Naive thymus-derived CD4-positive, alpha-beta T cell (primary cell): Measurements from ENCODE around the gene IRF7. TPM values are rescaled to one million over a fixed set of nuclear protein-coding genes. Genes with fewer than 3 reads are reported as not detected.
A peak's percentile ranks its signal among the peaks of the same experiment; 100 is the strongest.

Experiments
- ATAC-seq: fragments of 150-1000 bp; cut with Tn5 transposase; 2 replicates; pipeline ENCODE4 v1.10.0; 2021; ENCODE audit warnings: mild to moderate bottlenecking, moderate library complexity
- CTCF ChIA-PET: fragments of 350-600 bp; sonication (Branson Sonifier 250); formaldehyde crosslinking; loops from one replicate; lab custom pipeline; 2021; ENCODE audit warnings: antibody characterized with exemption; lab: Charles Lee
- POLR2A ChIA-PET: fragments of 350-600 bp; sonication (Branson Sonifier 250); formaldehyde crosslinking; loops from one replicate; lab custom pipeline; 2021; ENCODE audit warnings: antibody characterized with exemption, inconsistent platforms; lab: Charles Lee
- DNase-seq, 9 donors: peaks; one replicate each; pipeline versions ENCODE4 v3.0.0 to v3.0.0-alpha.2; 2020 to 2022; ENCODE audit warnings: mixed read lengths in 1 of 9
- H3K27ac ChIP-seq: one replicate; pipeline ENCODE4 v1.7.0; 2013; ENCODE audit warnings: mild to moderate bottlenecking, low read depth, low read length, moderate library complexity
- H3K27me3 ChIP-seq, 2 donors: one replicate each; pipeline ENCODE4 v1.7.0; 2013; ENCODE audit warnings: low read length in 2 of 2, mild to moderate bottlenecking in 2 of 2, moderate library complexity in 2 of 2; ENCODE audit not compliant: control insufficient read depth in 2 of 2, insufficient read depth in 2 of 2
- H3K36me3 ChIP-seq, 3 experiments: 1 replicate in 2 of 3; 2 replicates in 1 of 3; pipeline ENCODE4 v1.7.0; 2013; ENCODE audit warnings: low read length in 3 of 3, mild to moderate bottlenecking in 3 of 3, moderate library complexity in 1 of 3; ENCODE audit not compliant: insufficient read depth in 3 of 3, control insufficient read depth in 2 of 3
- H3K4me1 ChIP-seq, 2 donors: one replicate each; pipeline ENCODE4 v1.7.0; 2013; ENCODE audit warnings: low read length in 2 of 2, mild to moderate bottlenecking in 2 of 2, moderate library complexity in 1 of 2; ENCODE audit not compliant: control insufficient read depth in 2 of 2, insufficient read depth in 2 of 2
- H3K4me3 ChIP-seq: 2 replicates; pipeline ENCODE4 v1.7.0; 2013; ENCODE audit warnings: mild to moderate bottlenecking, low read length
- H3K9me3 ChIP-seq, 3 experiments: 1 replicate in 2 of 3; 2 replicates in 1 of 3; pipeline ENCODE4 v1.7.0; 2013; ENCODE audit warnings: low read length in 3 of 3; ENCODE audit not compliant: control insufficient read depth in 2 of 3
- H3K27ac Mint-ChIP-seq, 9 donors: one replicate each; pipeline ENCODE4 v1.8.0; 2020 to 2022; ENCODE audit warnings: mixed read lengths in 9 of 9, mild to moderate bottlenecking in 8 of 9, moderate library complexity in 5 of 9, inconsistent platforms in 2 of 9
- H3K27me3 Mint-ChIP-seq, 5 donors: one replicate each; pipeline ENCODE4 v1.8.0; 2021 to 2022; ENCODE audit warnings: mixed read lengths in 5 of 5, mild to moderate bottlenecking in 1 of 5
- H3K36me3 Mint-ChIP-seq, 5 donors: one replicate each; pipeline ENCODE4 v1.8.0; 2020 to 2022; ENCODE audit warnings: mixed read lengths in 5 of 5, mild to moderate bottlenecking in 3 of 5, inconsistent platforms in 1 of 5
- H3K4me1 Mint-ChIP-seq, 7 donors: one replicate each; pipeline ENCODE4 v1.8.0; 2020 to 2022; ENCODE audit warnings: mixed read lengths in 7 of 7, mild to moderate bottlenecking in 3 of 7, inconsistent platforms in 1 of 7
- H3K4me3 Mint-ChIP-seq, 10 donors: one replicate each; pipeline ENCODE4 v1.8.0; 2020 to 2022; ENCODE audit warnings: mild to moderate bottlenecking in 10 of 10, mixed read lengths in 10 of 10, moderate library complexity in 6 of 10, inconsistent platforms in 2 of 10
- H3K9me3 Mint-ChIP-seq, 11 donors: one replicate each; pipeline ENCODE4 v1.8.0; 2020 to 2022; ENCODE audit warnings: mixed read lengths in 11 of 11, mild to moderate bottlenecking in 4 of 11, inconsistent platforms in 1 of 11, moderate library complexity in 1 of 11
- intact Hi-C, 2 donors: fragments of 100-400 bp; cut with micrococcal nuclease; formaldehyde crosslinking; loops; one replicate each; pipeline ENCODE4 v1.15.1; 2023
- polyA plus RNA-seq, 2 donors: library from polyadenylated mRNA; unstranded; fragments of 300-500 nt; fragmentation: Illumina TruSeq; gene quantifications; one replicate each; pipeline ENCODE4 v1.2.3, GENCODE V29; 2021
- total RNA-seq, 6 experiments: library from RNA in 5 of 6; stranded (reverse) in 5 of 6; gene quantifications; 1 replicate in 5 of 6; 2 replicates in 1 of 6; pipeline ENCODE4 v1.2.3 and lab custom pipeline; 2021 to 2026

Gene IRF7
- total and polyA plus RNA-seq, 7 experiments from 2014 or later = 25.9 to 134 (median 63.3) TPM

DNA sequence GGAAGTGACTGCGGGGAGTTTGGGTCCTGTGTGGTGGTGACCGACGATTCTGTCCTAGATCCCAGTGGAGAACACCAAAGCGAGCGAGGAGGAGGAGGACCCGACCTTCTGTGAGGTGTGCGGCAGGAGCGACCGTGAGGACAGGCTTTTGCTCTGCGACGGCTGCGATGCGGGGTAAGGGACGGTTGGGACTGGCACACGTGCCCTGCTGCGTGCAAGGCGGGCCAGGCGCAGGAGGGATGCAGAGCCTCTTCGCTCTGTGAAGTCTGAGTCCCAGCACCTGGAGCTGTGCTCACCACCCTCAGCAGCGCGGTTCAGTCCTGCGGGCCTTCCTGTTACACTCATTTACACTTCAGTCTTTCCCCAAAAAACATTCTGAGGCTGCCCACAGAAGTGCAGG, 23.2 kb downstream of the IRF7 start:
- Mint-ChIP-seq H3K9me3 (peaks cover 0 to 3% (median 0%) of the 10 kb centered on the region in 11 donors), H3K4me3 (no peak overlapping the region), H3K36me3 (peaks cover 9 to 42% (median 20%) of the 10 kb centered on the region in 5 donors), H3K27me3 (no peaks in the 10 kb centered on the region), H3K4me1 (peaks cover 8 to 30% (median 16%) of the 10 kb centered on the region in 7 donors), H3K27ac (peak overlapping the region in 2 of 9 donors; percentile 1 to 51)
- POLR2A ChIA-PET = no interaction called here
- ATAC-seq (no peak), DNase-seq (no peak)
- intact Hi-C loops = no loop called here
- no peaks in the 10 kb centered on the region for H3K9me3 ChIP-seq
- peaks cover 9% of the 10 kb centered on the region in 2 donors for H3K4me1 ChIP-seq
- H3K27ac ChIP-seq = no peak overlapping the region
- no peaks in the 10 kb centered on the region for H3K27me3 ChIP-seq
- no peak overlapping the region for H3K4me3 ChIP-seq
- CTCF ChIA-PET = no interaction called here
- peaks cover 15 to 81% (median 17%) of the 10 kb centered on the region in 3 experiments for H3K36me3 ChIP-seq

DNA sequence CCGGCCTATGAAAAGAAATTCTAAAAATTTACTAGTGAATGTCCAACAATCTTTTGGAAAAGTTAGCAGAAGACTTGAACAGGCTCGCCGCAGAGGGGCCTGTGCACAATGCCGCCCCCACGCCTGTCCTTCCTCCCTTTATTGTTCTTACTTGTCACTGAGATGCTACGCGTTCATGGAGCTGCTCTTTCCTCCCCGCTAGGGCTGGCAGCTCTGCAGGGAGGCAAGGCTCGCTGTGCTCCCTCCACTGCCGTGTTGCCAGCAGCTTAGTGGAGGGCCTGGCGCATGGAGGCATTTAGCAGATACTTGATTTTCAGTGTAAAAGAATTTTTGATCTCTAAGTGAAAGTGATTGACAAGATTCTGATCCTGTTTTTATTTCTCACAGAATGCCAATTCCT, 24.8 kb downstream of the IRF7 start:
- H3K27me3 ChIP-seq = no peaks in the 10 kb centered on the region
- ATAC-seq (no peak), DNase-seq (no peak)
- intact Hi-C loops = no loop called here
- no peak overlapping the region for H3K4me3 Mint-ChIP-seq
- POLR2A ChIA-PET = interaction anchor here (0.6 kb wide), 1 partner anchor 79 kb away, joined by 3 read pairs; no protein-coding TSS in a partner anchor
- peaks cover 0 to 1% (median 0%) of the 10 kb centered on the region in 11 donors for H3K9me3 Mint-ChIP-seq
- H3K27ac Mint-ChIP-seq = peak overlapping the region in 1 of 9 donors; percentile 2
- peaks cover 9 to 38% (median 29%) of the 10 kb centered on the region in 7 donors for H3K4me1 Mint-ChIP-seq
- H3K27me3 Mint-ChIP-seq = no peaks in the 10 kb centered on the region
- no peaks in the 10 kb centered on the region for H3K9me3 ChIP-seq
- CTCF ChIA-PET = interaction anchor here (0.6 kb wide), 1 partner anchor 123 kb away, joined by 3 read pairs; no protein-coding TSS in a partner anchor
- peaks cover 9 to 42% (median 19%) of the 10 kb centered on the region in 5 donors for H3K36me3 Mint-ChIP-seq
- peaks cover 12 to 14% of the 10 kb centered on the region in 2 donors for H3K4me1 ChIP-seq
- H3K27ac ChIP-seq = no peak overlapping the region
- H3K36me3 ChIP-seq = peaks cover 11 to 81% (median 21%) of the 10 kb centered on the region in 3 experiments
- H3K4me3 ChIP-seq = no peak overlapping the region

DNA sequence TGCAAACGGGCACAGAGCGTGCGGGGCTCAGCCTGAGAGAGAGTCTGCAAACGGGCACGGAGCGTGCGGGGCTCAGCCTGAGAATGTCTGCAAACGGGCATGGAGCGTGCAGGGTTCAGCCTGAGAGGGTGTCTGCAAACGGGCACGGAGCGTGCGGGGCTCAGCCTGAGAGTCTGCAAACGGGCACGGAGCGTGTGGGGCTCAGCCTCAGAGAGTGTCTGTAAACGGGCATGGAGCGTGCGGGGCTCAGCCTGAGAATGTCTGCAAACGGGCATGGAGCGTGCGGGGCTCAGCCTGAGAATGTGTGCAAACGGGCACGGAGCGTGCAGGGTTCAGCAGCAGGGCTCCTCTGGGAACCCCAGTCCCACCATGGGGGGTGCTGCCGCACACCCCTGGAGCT, 26.0 kb downstream of the IRF7 start:
- ChIA-PET CTCF (interaction anchor here (0.7 to 2.4 kb wide), 2 partner anchors 133 to 331 kb away, joined by 3 to 9 read pairs; no protein-coding TSS in a partner anchor), POLR2A (interaction anchor here (1.1 kb wide), 1 partner anchor 14 kb away, joined by 5 read pairs; the partner anchor contains the start of gene PHRF1)
- DNase-seq (no peak), ATAC-seq (no peak)
- H3K4me1 ChIP-seq = peaks cover 10 to 12% of the 10 kb centered on the region in 2 donors
- Mint-ChIP-seq H3K4me1 (peaks cover 9 to 38% (median 29%) of the 10 kb centered on the region in 7 donors), H3K4me3 (peak overlapping the region in 2 of 10 donors; percentile 5 to 13), H3K9me3 (peaks cover 0 to 1% (median 0%) of the 10 kb centered on the region in 11 donors), H3K27ac (peak overlapping the region in 5 of 9 donors; percentile 42 to 99 (median 82)), H3K27me3 (no peaks in the 10 kb centered on the region), H3K36me3 (peaks cover 9 to 39% (median 19%) of the 10 kb centered on the region in 5 donors)
- H3K27me3 ChIP-seq = no peaks in the 10 kb centered on the region
- no peak overlapping the region for H3K4me3 ChIP-seq
- peaks cover 11 to 69% (median 21%) of the 10 kb centered on the region in 3 experiments for H3K36me3 ChIP-seq
- intact Hi-C loops = no loop called here
- H3K27ac ChIP-seq = no peak overlapping the region
- H3K9me3 ChIP-seq = no peaks in the 10 kb centered on the region

DNA sequence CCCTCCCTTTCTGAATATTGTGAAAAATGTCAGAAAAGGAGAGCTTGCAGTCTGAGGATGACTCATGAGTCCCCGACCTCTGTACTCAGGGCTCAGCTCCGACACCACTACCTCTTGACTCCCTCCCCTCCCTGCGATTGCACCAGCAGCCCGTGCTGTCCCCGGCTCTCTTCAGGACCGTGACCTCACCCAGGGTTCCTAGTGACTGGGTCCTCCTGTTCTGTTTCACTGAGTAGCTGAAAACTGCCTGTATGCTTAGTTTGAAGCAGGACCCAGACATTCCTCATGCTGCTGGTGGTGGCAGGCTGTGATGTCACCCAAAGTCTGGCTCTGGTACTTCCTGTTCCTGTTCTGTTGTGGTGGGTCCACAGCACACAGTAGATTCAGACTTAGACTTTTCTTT, 27.8 kb downstream of the IRF7 start:
- H3K27me3 Mint-ChIP-seq = no peaks in the 10 kb centered on the region
- DNase-seq (peak; percentile 34 to 91 (median 78)), ATAC-seq (peak; percentile 93)
- peaks cover 10 to 12% of the 10 kb centered on the region in 2 donors for H3K4me1 ChIP-seq
- H3K36me3 ChIP-seq = peaks cover 14 to 69% (median 20%) of the 10 kb centered on the region in 3 experiments
- H3K9me3 ChIP-seq = no peaks in the 10 kb centered on the region
- POLR2A ChIA-PET = interaction anchor here (0.7 to 1.7 kb wide), 6 partner anchors 10 to 1894 kb away, joined by 3 to 8 read pairs (median 4); partner anchors contain the start of gene PHRF1
- no peaks in the 10 kb centered on the region for H3K9me3 Mint-ChIP-seq
- peak overlapping the region; percentile 95 to 100 (median 99) for H3K27ac Mint-ChIP-seq
- peaks cover 9 to 36% (median 15%) of the 10 kb centered on the region in 5 donors for H3K36me3 Mint-ChIP-seq
- no peaks in the 10 kb centered on the region for H3K27me3 ChIP-seq
- intact Hi-C loops = loop anchor here (1.0 kb wide), 3 partner anchors 12 to 33 kb away; partner anchors contain the start of genes PHRF1 (in 2 of the 2) and IRF7 (in 1 of the 2)
- CTCF ChIA-PET = interaction anchor here (0.7 to 2.4 kb wide), 3 partner anchors 12 to 134 kb away, joined by 3 to 9 read pairs (median 3); no protein-coding TSS in a partner anchor
- H3K4me1 Mint-ChIP-seq = peaks cover 9 to 38% (median 29%) of the 10 kb centered on the region in 7 donors
- H3K27ac ChIP-seq = peak overlapping the region; percentile 65
- peak overlapping the region; percentile 63 to 90 (median 76) for H3K4me3 Mint-ChIP-seq
- peak overlapping the region; percentile 16 for H3K4me3 ChIP-seq

DNA sequence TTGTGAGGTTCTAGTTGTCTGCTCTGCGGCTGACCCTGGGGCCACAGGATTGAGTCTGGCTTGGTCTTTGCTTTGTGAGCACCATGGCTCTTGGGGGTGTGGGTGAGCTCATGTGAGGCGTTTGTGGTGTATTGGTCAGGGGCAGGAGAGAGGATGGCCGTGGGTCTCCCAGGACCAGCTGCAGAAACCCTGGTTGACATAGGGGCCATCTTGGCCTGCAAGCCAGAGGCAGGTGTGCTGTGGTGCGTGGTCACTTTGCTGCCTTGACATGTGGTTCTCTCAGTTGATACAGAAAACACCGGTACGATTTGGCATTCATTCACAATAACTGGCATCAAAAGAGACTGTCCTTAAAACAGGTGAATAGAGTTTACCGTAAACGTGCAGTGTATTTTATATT, 28.2 kb downstream of the IRF7 start:
- H3K4me1 ChIP-seq = peaks cover 10 to 12% of the 10 kb centered on the region in 2 donors
- H3K36me3 Mint-ChIP-seq = peaks cover 9 to 34% (median 15%) of the 10 kb centered on the region in 5 donors
- H3K9me3 ChIP-seq = no peaks in the 10 kb centered on the region
- intact Hi-C loops = no loop called here
- peak overlapping the region; percentile 4 to 90 (median 70) for H3K4me3 Mint-ChIP-seq
- H3K36me3 ChIP-seq = peaks cover 14 to 68% (median 20%) of the 10 kb centered on the region in 3 experiments
- DNase-seq (no peak), ATAC-seq (no peak)
- peak overlapping the region; percentile 95 to 100 (median 99) for H3K27ac Mint-ChIP-seq
- H3K27ac ChIP-seq = peak overlapping the region; percentile 65
- peaks cover 9 to 38% (median 29%) of the 10 kb centered on the region in 7 donors for H3K4me1 Mint-ChIP-seq
- no peaks in the 10 kb centered on the region for H3K27me3 ChIP-seq
- no peak overlapping the region for H3K4me3 ChIP-seq
- H3K27me3 Mint-ChIP-seq = no peaks in the 10 kb centered on the region
- POLR2A ChIA-PET = interaction anchor here (0.9 to 1.7 kb wide), 5 partner anchors 9 to 198 kb away, joined by 3 to 8 read pairs (median 4); partner anchors contain the start of gene PHRF1
- CTCF ChIA-PET = interaction anchor here (2.4 kb wide), 1 partner anchor 135 kb away, joined by 9 read pairs; no protein-coding TSS in a partner anchor
- no peaks in the 10 kb centered on the region for H3K9me3 Mint-ChIP-seq

DNA sequence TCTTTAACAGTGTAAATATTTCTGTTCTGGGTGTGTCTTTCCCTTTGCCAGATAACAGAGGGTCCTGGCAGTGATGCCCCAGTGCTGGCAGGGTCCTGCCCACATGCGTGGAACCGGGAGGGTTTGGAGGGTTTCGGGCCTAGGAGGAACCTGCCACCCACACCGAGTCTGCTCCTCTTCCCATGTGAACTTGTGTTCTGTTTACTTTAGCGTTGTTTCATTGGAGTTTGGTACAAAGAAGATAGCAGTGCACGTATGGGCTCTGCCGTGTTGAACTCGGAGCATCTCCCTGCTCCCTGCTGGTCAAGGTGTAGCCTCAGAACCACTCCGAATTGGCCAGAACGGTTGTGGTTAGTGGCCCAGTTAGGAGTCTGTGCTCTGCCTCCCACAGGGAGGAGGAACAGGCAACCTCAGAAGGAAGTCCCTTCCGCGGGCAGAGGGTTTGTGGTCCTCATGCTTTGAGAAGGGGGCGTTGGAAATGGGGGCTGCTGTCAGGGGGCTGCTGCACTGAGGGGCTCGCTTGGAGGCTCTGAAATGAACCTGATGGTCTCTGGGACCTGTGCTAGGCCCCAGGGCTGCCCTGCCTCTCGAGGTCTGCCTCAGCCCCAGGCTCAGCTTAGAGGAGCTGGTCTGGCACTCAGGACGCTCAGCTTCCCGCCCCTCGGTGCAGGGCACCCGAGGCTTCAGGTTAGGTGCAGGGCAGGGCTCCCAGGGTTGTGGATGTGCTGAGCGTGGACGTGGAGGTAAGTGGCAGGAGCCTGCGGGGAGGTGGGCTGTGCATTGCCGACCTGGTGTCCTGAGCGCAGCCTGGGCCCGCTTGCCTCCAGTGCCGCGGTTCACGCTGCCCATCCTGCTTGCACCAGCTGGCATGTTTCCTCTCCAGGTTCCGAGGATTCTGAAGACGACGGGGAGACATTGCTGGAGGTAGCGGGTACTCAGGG, 29.1 kb downstream of the IRF7 start:
- no peaks in the 10 kb centered on the region for H3K9me3 ChIP-seq
- ChIA-PET CTCF (interaction anchor here (0.9 kb wide), 1 partner anchor 65 kb away, joined by 3 read pairs; no protein-coding TSS in a partner anchor), POLR2A (interaction anchor here (0.6 to 1.7 kb wide), 8 partner anchors 8 to 199 kb away, joined by 3 to 8 read pairs (median 3); partner anchors contain the start of genes LMNTD2 and PHRF1)
- Mint-ChIP-seq H3K4me3 (peak overlapping the region in 3 of 10 donors; percentile 45 to 58 (median 50)), H3K27ac (peak overlapping the region; percentile 54 to 100 (median 98)), H3K4me1 (peaks cover 14 to 37% (median 33%) of the 10 kb centered on the region in 7 donors), H3K9me3 (no peaks in the 10 kb centered on the region), H3K27me3 (no peaks in the 10 kb centered on the region), H3K36me3 (peaks cover 4 to 33% (median 16%) of the 10 kb centered on the region in 5 donors)
- H3K27me3 ChIP-seq = no peaks in the 10 kb centered on the region
- peaks cover 10 to 12% of the 10 kb centered on the region in 2 donors for H3K4me1 ChIP-seq
- ATAC-seq (no peak), DNase-seq (no peak)
- intact Hi-C loops = no loop called here
- H3K27ac ChIP-seq = peak overlapping the region; percentile 65
- no peak overlapping the region for H3K4me3 ChIP-seq
- H3K36me3 ChIP-seq = peaks cover 10 to 69% (median 23%) of the 10 kb centered on the region in 3 experiments
